DOHH2 (cell line): ENCODE measurements around the gene UBAP1.

Source experiments
- H3F3A ChIP-seq: fragments of 200-600 bp; sonication (generic), shearing (Covaris generic); 2 replicates; pipeline ENCODE4 v1.6.0; 2016; ENCODE audit warnings: antibody characterized with exemption, mild to moderate bottlenecking; ENCODE audit not compliant: control insufficient read depth, insufficient read depth
- H3K27ac ChIP-seq: fragments of 200-600 bp; sonication (generic); 2 replicates; pipeline ENCODE4 v1.5.1; 2014; ENCODE audit warnings: low read depth, mild to moderate bottlenecking, low read length, moderate library complexity
- H3K27me3 ChIP-seq: fragments of 200-600 bp; sonication (generic); 2 replicates; pipeline ENCODE4 v1.6.1; 2014; ENCODE audit warnings: mild to moderate bottlenecking, low read length, mixed read lengths; ENCODE audit not compliant: control insufficient read depth
- H3K36me3 ChIP-seq: fragments of 200-600 bp; sonication (generic); 2 replicates; pipeline ENCODE4 v1.6.1; 2014; ENCODE audit warnings: mild to moderate bottlenecking, low read length, moderate library complexity, mixed read lengths; ENCODE audit not compliant: control insufficient read depth
- H3K4me1 ChIP-seq: fragments of 200-600 bp; sonication (generic); 2 replicates; pipeline ENCODE4 v1.6.1; 2014; ENCODE audit warnings: mild to moderate bottlenecking, low read length, mixed read lengths; ENCODE audit not compliant: control insufficient read depth
- H3K4me2 ChIP-seq: fragments of 200-600 bp; sonication (generic); 2 replicates; pipeline ENCODE4 v1.6.0; 2014; ENCODE audit warnings: mild to moderate bottlenecking, low read length, moderate library complexity
- H3K4me3 ChIP-seq: fragments of 200-600 bp; sonication (generic); 2 replicates; pipeline ENCODE4 v1.5.1; 2014; ENCODE audit warnings: mild to moderate bottlenecking, low read length, mixed read lengths
- H3K79me2 ChIP-seq: fragments of 200-600 bp; sonication (generic); 2 replicates; pipeline ENCODE4 v1.6.1; 2014; ENCODE audit warnings: mild to moderate bottlenecking, low read length, mixed read lengths; ENCODE audit not compliant: control insufficient read depth
- H3K9me2 ChIP-seq: fragments of 200-600 bp; sonication (generic); replicated peaks from 2 replicates; pipeline ENCODE4 v1.6.1; 2014; ENCODE audit warnings: mild to moderate bottlenecking, low read length, mixed read lengths; ENCODE audit not compliant: control insufficient read depth
- H3K9me3 ChIP-seq: fragments of 200-600 bp; sonication (generic); 2 replicates; pipeline ENCODE4 v1.6.1; 2014; ENCODE audit warnings: antibody characterized with exemption, low read length, mixed read lengths; ENCODE audit not compliant: control insufficient read depth, insufficient read depth
- H4K20me1 ChIP-seq: fragments of 200-600 bp; sonication (generic); 2 replicates; pipeline ENCODE4 v1.6.0; 2014; ENCODE audit warnings: low read depth, mild to moderate bottlenecking, antibody characterized with exemption, low read length, moderate library complexity; ENCODE audit not compliant: control insufficient read depth, insufficient read depth
- EZH2phosphoT487 ChIP-seq: fragments of 200-600 bp; sonication (generic); IDR thresholded peaks from 2 replicates; pipeline ENCODE4 v1.6.1; 2017; ENCODE audit warnings: borderline replicate concordance, mild to moderate bottlenecking, antibody characterized with exemption, low read length, moderate library complexity, mixed read lengths
- TF ChIP-seq, protein P1 (sequence below): fragments of 200-600 bp; sonication (generic); IDR thresholded peaks from one replicate; pipeline ENCODE4 v1.5.1; 2014; ENCODE audit warnings: antibody characterized with exemption, mild to moderate bottlenecking, low read depth, low read length; ENCODE audit not compliant: poor library complexity, severe bottlenecking

The UBAP1 gene

DNA sequence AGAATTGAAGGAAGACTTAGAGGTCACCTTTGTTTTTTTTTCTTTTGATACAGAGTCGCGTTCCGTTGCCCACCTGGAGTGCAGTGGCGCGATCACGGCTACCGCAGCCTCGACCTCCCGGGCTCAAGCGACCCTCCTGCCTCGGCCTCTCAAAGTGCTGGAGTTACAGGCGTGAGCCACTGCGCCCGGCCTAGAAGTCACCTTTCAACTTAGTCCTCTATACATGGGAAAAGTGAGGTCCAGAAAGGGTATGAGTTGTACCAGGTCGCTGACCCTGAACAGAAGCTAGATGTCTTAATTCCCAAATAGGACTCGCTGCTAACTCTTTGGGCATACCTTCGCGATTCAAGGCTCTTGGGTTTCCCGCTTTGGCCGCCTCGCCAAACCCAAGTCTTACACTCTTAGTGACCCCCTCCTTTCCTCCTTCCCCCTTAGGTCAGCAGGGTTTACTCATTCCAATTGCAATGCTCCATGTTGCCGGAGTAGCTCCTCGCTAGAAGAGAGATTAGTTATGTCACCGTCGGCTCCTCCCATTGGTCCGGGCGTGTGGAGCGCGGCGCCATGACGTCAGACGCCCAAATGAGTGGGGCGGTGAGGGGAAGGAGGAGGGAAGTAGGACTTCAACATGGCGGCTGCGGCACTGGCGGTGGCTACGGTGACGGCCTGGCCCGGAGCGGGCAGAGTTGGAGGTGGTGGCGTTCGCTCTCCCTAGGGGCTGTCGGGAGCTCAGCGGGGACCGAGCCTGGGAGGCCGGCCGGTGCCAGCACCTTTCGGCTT lies at the start of gene UBAP1:
UBAP1 (plus strand) TSS at position 608 of the 777 bp plus-strand sequence. CDS start 41,872 bp downstream, outside the sequence.
- peaks cover 3% of the 10 kb centered on the region; the same call in 1 of the 2 replicates for H3K36me3 ChIP-seq
- peaks cover 5% of the 10 kb centered on the region for H3F3A ChIP-seq
- no peak for TF ChIP-seq EZH2phosphoT487
- TF ChIP-seq, protein P1, sequence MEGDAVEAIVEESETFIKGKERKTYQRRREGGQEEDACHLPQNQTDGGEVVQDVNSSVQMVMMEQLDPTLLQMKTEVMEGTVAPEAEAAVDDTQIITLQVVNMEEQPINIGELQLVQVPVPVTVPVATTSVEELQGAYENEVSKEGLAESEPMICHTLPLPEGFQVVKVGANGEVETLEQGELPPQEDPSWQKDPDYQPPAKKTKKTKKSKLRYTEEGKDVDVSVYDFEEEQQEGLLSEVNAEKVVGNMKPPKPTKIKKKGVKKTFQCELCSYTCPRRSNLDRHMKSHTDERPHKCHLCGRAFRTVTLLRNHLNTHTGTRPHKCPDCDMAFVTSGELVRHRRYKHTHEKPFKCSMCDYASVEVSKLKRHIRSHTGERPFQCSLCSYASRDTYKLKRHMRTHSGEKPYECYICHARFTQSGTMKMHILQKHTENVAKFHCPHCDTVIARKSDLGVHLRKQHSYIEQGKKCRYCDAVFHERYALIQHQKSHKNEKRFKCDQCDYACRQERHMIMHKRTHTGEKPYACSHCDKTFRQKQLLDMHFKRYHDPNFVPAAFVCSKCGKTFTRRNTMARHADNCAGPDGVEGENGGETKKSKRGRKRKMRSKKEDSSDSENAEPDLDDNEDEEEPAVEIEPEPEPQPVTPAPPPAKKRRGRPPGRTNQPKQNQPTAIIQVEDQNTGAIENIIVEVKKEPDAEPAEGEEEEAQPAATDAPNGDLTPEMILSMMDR = peak; percentile 10
- peaks cover 16% of the 10 kb centered on the region for H3K4me1 ChIP-seq
- H3K27me3 ChIP-seq = no peaks in the 10 kb centered on the region
- H3K4me3 ChIP-seq = peak within 1 kb of the TSS; percentile 88
- H3K79me2 ChIP-seq = peaks cover 61% of the 10 kb centered on the region
- 0 out of 2 replicates have a peak, but pooled peaks cover 7% of the 10 kb centered on the region for H4K20me1 ChIP-seq
- no peaks in the 10 kb centered on the region for H3K9me2 ChIP-seq
- H3K4me2 ChIP-seq = peak within 1 kb of the TSS; percentile 90
- peak within 1 kb of the TSS; percentile 48 for H3K27ac ChIP-seq
- H3K9me3 ChIP-seq = no peaks in the 10 kb centered on the region

DNA sequence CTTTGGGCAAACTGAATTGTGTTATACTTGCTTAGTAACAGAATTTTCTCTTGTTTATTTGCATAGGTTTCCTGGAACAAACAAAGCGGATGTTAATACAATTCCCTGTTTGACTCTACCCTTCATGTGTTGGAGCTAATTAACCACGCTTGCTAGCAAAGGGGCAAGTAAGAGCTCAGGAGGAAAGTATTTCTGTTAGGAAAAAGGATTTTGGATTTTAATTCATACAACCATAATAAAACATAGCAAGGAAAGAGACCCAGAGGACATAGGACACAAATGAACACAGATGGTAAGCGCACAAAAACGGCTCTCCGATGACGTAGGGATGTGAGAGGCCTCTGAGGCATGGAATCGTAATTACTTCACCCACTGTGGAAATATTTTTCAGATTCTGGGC lies 47.3 kb upstream of the UBAP1 start:
- Histone ChIP-seq H3K9me2 (no peaks in the 10 kb centered on the region), H3K4me2 (no peak overlapping the region), H3K79me2 (peaks cover 9% of the 10 kb centered on the region), H4K20me1 (no peaks in the 10 kb centered on the region), H3K36me3 (no peaks in the 10 kb centered on the region), H3K27ac (no peak overlapping the region), H3K4me1 (peaks cover 28% of the 10 kb centered on the region), H3K9me3 (no peaks in the 10 kb centered on the region), H3K4me3 (no peak overlapping the region), H3K27me3 (no peaks in the 10 kb centered on the region), H3F3A (peaks cover 5% of the 10 kb centered on the region; the same call in 1 of the 2 replicates)
- no peak for TF ChIP-seq EZH2phosphoT487
- TF ChIP-seq, protein P1 = no peak

GRCh38 chr9:34133436-34133949 lies 45.4 kb upstream of the UBAP1 start:
- Histone ChIP-seq H3K27me3 (no peaks in the 10 kb centered on the region), H3K79me2 (no peaks in the 10 kb centered on the region), H3K4me3 (no peak overlapping the region), H3K9me3 (no peaks in the 10 kb centered on the region), H3K27ac (no peak overlapping the region), H3K4me2 (no peak overlapping the region), H3K36me3 (no peaks in the 10 kb centered on the region), H3F3A (peaks cover 5% of the 10 kb centered on the region; the same call in 1 of the 2 replicates), H4K20me1 (no peaks in the 10 kb centered on the region), H3K9me2 (no peaks in the 10 kb centered on the region), H3K4me1 (peaks cover 15% of the 10 kb centered on the region)
- TF ChIP-seq EZH2phosphoT487 = no peak
- TF ChIP-seq, protein P1 = no peak
